BLaER1 (cell line): ENCODE measurements around the gene TADA1.
"Not testable (repeated sequence)": the region's sequence is repeated elsewhere in the genome, so short reads cannot be mapped to it uniquely, and the experiment has no call there.

Experiments
- H3K27ac ChIP-seq: shearing (Covaris generic); formaldehyde crosslinking; 2 replicates; pipeline ENCODE4 v1.8.1; 2022
- H3K27me3 ChIP-seq: shearing (Covaris generic); formaldehyde crosslinking; 2 replicates; pipeline ENCODE4 v1.8.1; 2022
- H3K36me3 ChIP-seq: shearing (Covaris generic); formaldehyde crosslinking; 2 replicates; pipeline ENCODE4 v1.8.1; 2022
- H3K4me1 ChIP-seq: shearing (Covaris generic); formaldehyde crosslinking; 2 replicates; pipeline ENCODE4 v1.8.1; 2022
- H3K4me2 ChIP-seq: shearing (Covaris generic); formaldehyde crosslinking; 2 replicates; pipeline ENCODE4 v1.8.1; 2022
- H3K4me3 ChIP-seq: shearing (Covaris generic); formaldehyde crosslinking; 2 replicates; pipeline ENCODE4 v1.8.1; 2022
- H3K9ac ChIP-seq: shearing (Covaris generic); formaldehyde crosslinking; 2 replicates; pipeline ENCODE4 v1.8.1; 2022
- H3K9me3 ChIP-seq: shearing (Covaris generic); formaldehyde crosslinking; 2 replicates; pipeline ENCODE4 v1.8.1; 2022
- H4K20me1 ChIP-seq: shearing (Covaris generic); formaldehyde crosslinking; 2 replicates; pipeline ENCODE4 v1.8.1; 2022
- Cebpa-rat ChIP-seq: shearing (Covaris generic); IDR thresholded peaks from 2 replicates; pipeline ENCODE4 v1.8.1; 2022

Gene TADA1

GRCh38 chr1:166849135-166849534 lies 26.9 kb downstream of the TADA1 start:
- no peak overlapping the region for H3K4me3 ChIP-seq
- no peaks in the 10 kb centered on the region for H3K27me3 ChIP-seq
- no peaks in the 10 kb centered on the region for H3K9me3 ChIP-seq
- TF ChIP-seq Cebpa-rat, result no peak
- no peak overlapping the region for H3K9ac ChIP-seq
- no peak overlapping the region for H3K27ac ChIP-seq
- peaks cover 100% of the 10 kb centered on the region for H3K36me3 ChIP-seq
- H3K4me2 ChIP-seq, result no peak overlapping the region
- H4K20me1 ChIP-seq, result peaks cover 100% of the 10 kb centered on the region
- H3K4me1 ChIP-seq, result no peaks in the 10 kb centered on the region

GRCh38 chr1:166848193-166848592 lies 27.9 kb downstream of the TADA1 start:
- Histone ChIP-seq H3K4me3 (no peak overlapping the region), H3K9ac (no peak overlapping the region), H3K27ac (no peak overlapping the region), H3K36me3 (peaks cover 100% of the 10 kb centered on the region), H3K27me3 (no peaks in the 10 kb centered on the region), H3K4me2 (no peak overlapping the region), H4K20me1 (peaks cover 100% of the 10 kb centered on the region), H3K4me1 (no peaks in the 10 kb centered on the region), H3K9me3 (no peaks in the 10 kb centered on the region)
- no peak for TF ChIP-seq Cebpa-rat

- TF ChIP-seq Cebpa-rat, result no peak
- Histone ChIP-seq H3K4me2 (no peak overlapping the region), H4K20me1 (peaks cover 95% of the 10 kb centered on the region), H3K4me3 (no peak overlapping the region), H3K27me3 (no peaks in the 10 kb centered on the region), H3K27ac (no peak overlapping the region), H3K9ac (no peak overlapping the region), H3K9me3 (no peaks in the 10 kb centered on the region), H3K4me1 (peaks cover 20% of the 10 kb centered on the region), H3K36me3 (peaks cover 92% of the 10 kb centered on the region)
Measured at GRCh38 chr1:166844791-166845190, 31.3 kb downstream of the TADA1 start.

- H3K9ac ChIP-seq, result no peak overlapping the region
- H3K9me3 ChIP-seq, result no peaks in the 10 kb centered on the region
- no peak overlapping the region for H3K4me3 ChIP-seq
- H3K36me3 ChIP-seq, result peaks cover 84% of the 10 kb centered on the region
- H3K27ac ChIP-seq, result no peak overlapping the region
- H3K4me2 ChIP-seq, result no peak overlapping the region
- peaks cover 20% of the 10 kb centered on the region for H3K4me1 ChIP-seq
- no peaks in the 10 kb centered on the region for H3K27me3 ChIP-seq
- H4K20me1 ChIP-seq, result peaks cover 87% of the 10 kb centered on the region
- TF ChIP-seq Cebpa-rat, result no peak
Measured at GRCh38 chr1:166843769-166844596, 32.1 kb downstream of the TADA1 start.

GRCh38 chr1:166843322-166843721 lies 32.7 kb downstream of the TADA1 start:
- TF ChIP-seq Cebpa-rat, result no peak
- Histone ChIP-seq H3K36me3 (peaks cover 77% of the 10 kb centered on the region), H3K9ac (no peak overlapping the region)

GRCh38 chr1:166840309-166841274 lies 35.5 kb downstream of the TADA1 start:
- H3K4me3 ChIP-seq, result peak overlapping the region; percentile 80
- H3K4me2 ChIP-seq, result peak overlapping the region; percentile 91
- peak overlapping the region; percentile 90 for H3K9ac ChIP-seq
- TF ChIP-seq Cebpa-rat, result no peak
- H3K27ac ChIP-seq, result peak overlapping the region; percentile 92
- peaks cover 29% of the 10 kb centered on the region for H3K4me1 ChIP-seq
- H3K36me3 ChIP-seq, result peaks cover 50% of the 10 kb centered on the region
- H3K9me3 ChIP-seq, result no peaks in the 10 kb centered on the region
- peaks cover 53% of the 10 kb centered on the region for H4K20me1 ChIP-seq
- no peaks in the 10 kb centered on the region for H3K27me3 ChIP-seq

More at GRCh38 chr1:166843322-166843721, 32.7 kb downstream of the TADA1 start:
- Histone ChIP-seq H3K4me1 (peaks cover 25% of the 10 kb centered on the region), H3K27me3 (no peaks in the 10 kb centered on the region), H4K20me1 (peaks cover 81% of the 10 kb centered on the region), H3K9me3 (no peaks in the 10 kb centered on the region), H3K4me3 (no peak overlapping the region), H3K27ac (no peak overlapping the region), H3K4me2 (no peak overlapping the region)

GRCh38 chr1:166839600-166840308 lies 36.3 kb downstream of the TADA1 start:
- Histone ChIP-seq H3K4me3 (peak overlapping the region; percentile 80), H3K9ac (peak overlapping the region; percentile 90), H3K9me3 (no peaks in the 10 kb centered on the region), H3K27me3 (no peaks in the 10 kb centered on the region), H3K4me1 (peaks cover 29% of the 10 kb centered on the region), H3K27ac (peak overlapping the region; percentile 92), H3K4me2 (peak overlapping the region; percentile 91), H3K36me3 (peaks cover 41% of the 10 kb centered on the region), H4K20me1 (peaks cover 45% of the 10 kb centered on the region)
- TF ChIP-seq Cebpa-rat, result no peak

GRCh38 chr1:166838766-166839599 lies 37.1 kb downstream of the TADA1 start, which contains the start of gene POGK:
POGK (plus strand) TSS chr1:166839475; CDS start chr1:166840957, 1,482 bp downstream.
- H3K9ac ChIP-seq, result peak within 1 kb of the TSS; percentile 90
- H3K36me3 ChIP-seq, result peaks cover 34% of the 10 kb centered on the region
- peak within 1 kb of the TSS; percentile 92 for H3K27ac ChIP-seq
- H3K4me1 ChIP-seq, result peaks cover 29% of the 10 kb centered on the region
- H3K9me3 ChIP-seq, result no peaks in the 10 kb centered on the region
- no peak for TF ChIP-seq Cebpa-rat
- peak within 1 kb of the TSS; percentile 80 for H3K4me3 ChIP-seq
- H3K27me3 ChIP-seq, result no peaks in the 10 kb centered on the region
- peak within 1 kb of the TSS; percentile 91 for H3K4me2 ChIP-seq
- H4K20me1 ChIP-seq, result peaks cover 37% of the 10 kb centered on the region

- Histone ChIP-seq H3K4me2 (0 out of 2 replicates have a peak overlapping the region, but pooled peaks have one; percentile 4), H3K27ac (no peak overlapping the region), H4K20me1 (peaks cover 17% of the 10 kb centered on the region; the same call in 1 of the 2 replicates), H3K4me3 (no peak overlapping the region), H3K4me1 (peaks cover 27% of the 10 kb centered on the region), H3K27me3 (no peaks in the 10 kb centered on the region), H3K9me3 (no peaks in the 10 kb centered on the region), H3K9ac (no peak overlapping the region), H3K36me3 (peaks cover 11% of the 10 kb centered on the region)
- no peak for TF ChIP-seq Cebpa-rat
Measured at GRCh38 chr1:166836733-166837132, 39.3 kb downstream of the TADA1 start.

- H3K36me3 ChIP-seq, H4K20me1 ChIP-seq, H3K27ac ChIP-seq, H3K4me1 ChIP-seq, H3K4me2 ChIP-seq, H3K27me3 ChIP-seq, H3K9ac ChIP-seq: not testable (repeated sequence)
- H3K4me3 ChIP-seq, result 0 out of 2 replicates have a peak overlapping the region, but pooled peaks have one; percentile 22
- H3K9me3 ChIP-seq, result peaks cover 42% of the 10 kb centered on the region
Measured at GRCh38 chr1:166829762-166830161, 46.3 kb downstream of the TADA1 start.
